ENCODE measurements around the gene ARMC2.
"Not testable (repeated sequence)": the region's sequence is repeated elsewhere in the genome, so short reads cannot be mapped to it uniquely, and the experiment has no call there.

ARMC2 gene

DNA sequence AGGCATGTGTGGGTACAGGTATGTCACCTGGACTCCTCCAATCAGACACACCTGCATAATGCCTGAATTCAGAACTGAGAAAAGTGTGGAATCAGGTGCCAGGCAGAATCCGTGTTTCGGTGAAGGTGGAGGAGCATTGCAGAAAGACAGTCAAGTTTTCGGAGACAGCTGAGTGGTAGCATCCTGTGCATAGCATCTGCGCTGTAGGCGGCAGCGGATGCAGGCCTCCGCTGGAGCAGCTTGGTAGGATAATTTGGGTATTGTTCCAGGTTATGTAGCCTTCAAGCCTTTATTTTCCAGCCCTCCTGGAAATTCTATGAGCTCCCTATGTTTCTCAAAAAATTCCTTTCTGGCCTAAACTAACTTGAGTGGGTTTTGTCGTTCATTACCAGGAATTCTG, 15.5 kb upstream of the ARMC2 start:
- no peak for DNase-seq (ENCODE audit: low spot score)

DNA sequence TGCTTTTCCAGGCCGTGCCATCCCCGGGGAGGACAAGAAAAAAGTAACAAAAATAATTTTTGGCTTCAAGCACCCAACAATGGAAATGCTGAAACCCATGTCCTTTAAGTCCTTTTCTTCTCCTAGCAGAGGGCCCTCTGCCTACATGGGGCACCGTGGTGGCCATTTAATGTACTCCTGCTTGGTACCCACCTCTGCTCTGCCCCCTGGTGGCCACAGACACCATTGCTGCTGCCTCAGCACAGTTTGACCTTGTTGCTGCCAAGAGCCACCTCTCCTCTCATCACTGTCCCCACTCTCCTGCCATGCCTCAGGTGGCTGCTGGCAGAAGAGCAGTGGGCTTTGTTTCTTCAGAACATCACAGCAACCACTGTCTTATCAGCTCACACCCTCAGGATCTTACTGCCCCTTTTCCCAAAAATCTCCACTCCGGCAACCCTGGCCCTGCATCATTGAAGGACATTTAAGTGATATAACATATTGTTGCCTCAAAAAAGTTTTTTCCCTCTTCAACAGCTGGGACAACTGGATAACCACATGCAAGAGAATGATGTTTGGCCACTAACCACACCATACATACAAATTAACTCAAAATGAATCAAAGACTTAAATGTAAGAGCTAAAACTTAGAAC, 12.9 kb upstream of the ARMC2 start:
- DNase-seq (ENCODE audit: low spot score): peak; percentile 83

DNA sequence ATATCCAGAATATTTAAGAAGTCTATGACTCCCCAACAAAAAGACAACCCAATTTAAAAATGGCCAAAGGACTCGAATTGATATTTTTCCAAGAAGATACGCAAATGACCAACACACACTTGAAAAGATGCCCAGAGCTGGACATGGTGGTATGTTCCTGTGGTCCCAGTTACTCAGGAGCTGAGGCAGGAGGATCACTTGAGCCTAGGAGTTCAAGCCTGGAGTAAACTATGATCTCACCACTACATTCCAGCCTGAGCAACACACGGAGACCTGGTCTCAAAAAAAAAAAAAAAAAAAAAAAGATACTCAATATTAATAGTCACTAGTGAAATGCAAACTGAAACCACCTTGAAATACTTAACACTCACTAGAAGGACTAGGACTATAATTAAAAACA, 12.2 kb upstream of the ARMC2 start:
- DNase-seq (ENCODE audit: low spot score): no peak

DNA sequence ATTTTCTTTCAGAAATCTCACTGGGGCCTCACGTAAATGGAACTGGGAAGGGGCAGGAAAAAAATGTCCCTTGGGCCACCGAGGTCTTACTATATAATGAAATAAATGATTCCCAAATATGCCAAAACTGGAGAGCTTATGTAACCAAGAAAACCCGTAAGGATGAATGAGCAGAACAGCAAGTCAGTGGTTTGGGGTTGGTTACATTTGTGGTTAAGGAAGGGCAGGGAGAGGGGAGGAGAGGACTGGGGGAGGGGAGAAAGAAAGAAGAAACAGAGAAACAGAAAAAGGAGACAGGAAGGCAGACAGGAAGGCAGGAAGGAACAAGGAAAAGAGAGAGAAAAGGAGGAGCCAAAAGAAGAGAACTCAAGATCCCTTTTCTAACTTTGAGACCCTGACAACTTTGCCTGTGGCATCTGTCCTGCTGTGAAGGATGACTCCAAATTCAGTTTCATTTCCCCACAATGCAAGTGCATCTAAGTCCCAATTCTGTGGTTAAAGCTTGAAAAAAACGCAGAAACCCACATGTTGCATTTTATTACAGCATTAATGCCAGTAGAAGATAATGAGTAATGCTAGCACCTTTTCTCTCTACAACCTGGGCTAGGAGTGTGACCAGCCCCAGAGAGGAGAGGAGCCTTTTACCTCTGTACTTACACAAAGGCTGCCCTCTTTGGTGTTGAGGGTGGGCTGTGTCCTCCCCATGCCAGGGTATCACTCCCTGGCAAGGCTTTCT, 10.8 kb upstream of the ARMC2 start:
- peak; percentile 10 for DNase-seq (ENCODE audit: low spot score)

DNA sequence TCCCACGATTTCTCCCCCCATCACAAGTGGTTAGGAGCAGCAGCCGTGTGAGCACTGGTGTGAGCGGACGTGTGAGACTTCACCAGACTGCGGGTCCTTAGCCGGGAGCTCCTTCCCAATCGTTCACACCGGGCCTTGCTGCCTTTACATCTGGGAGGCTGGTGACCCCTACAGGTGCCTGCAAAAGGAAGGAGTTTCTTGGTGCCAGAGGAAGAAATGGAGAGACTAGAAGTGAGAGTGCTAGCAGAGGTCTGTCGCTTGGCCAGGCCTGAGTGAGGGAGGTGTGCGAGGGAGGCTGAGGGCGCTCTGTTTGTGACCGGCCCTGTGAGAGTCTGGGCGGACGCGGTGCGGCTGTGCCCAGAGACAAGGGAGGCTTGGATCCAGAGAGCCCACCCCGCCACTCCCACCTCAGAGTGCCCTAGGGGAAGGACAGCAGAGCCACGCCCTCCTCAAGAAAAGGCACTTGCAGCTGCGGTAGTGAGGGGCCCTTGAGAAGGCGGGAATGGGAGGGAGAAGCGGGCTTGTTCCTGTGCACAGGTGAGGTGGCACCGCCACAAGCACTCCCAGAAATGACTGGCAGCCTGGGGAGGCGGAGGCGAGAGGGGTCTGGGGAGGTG, 10.0 kb upstream of the ARMC2 start:
- no peak for DNase-seq (ENCODE audit: low spot score)

DNA sequence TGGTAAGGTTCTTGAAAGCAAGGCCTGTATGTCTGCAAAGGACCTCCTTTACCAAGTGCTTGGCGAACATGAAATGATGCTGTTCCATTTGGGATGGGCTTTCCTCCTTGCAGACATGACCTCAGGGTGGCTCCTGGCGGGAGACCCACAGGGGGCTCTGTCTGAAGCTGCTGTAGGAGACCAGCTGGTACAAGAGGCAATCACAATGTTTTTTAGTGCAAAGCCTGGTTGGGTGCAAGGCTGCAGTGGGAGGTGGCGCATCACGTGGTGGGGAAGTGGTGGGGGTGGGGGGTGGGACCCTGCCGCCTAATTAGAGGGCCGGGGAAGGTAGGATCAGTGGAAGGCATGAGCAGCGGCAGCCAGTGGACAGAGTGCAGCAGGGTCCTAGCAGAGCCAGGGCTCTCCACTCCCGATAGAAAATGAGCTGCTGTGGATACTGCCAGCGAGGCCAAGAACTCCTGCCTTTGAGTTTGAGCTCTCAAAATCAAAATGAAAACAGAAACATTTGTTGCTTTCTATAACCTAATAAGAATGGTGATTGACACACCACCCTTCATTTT, 9.1 kb upstream of the ARMC2 start:
- no peak for DNase-seq (ENCODE audit: low spot score)

DNA sequence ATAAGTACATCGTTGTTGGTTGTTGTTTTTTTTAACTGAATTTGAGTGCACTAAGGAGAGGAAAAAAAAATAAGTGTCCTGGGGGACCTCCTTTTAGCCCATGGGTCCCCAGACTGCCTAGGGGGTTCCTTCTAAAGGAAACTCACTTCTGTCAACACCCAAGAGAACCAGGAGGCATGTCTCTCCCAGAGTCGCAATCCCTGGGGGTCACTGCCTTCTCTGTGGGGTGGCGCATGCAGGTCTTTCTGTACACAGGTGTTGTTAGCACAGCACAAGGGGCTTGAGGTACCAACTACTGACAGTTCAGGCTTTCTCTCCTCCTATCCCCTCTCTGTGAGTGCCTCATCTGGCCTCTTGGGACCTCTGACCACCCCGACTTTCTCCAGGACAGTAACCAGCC, 7.3 kb upstream of the ARMC2 start:
- DNase-seq (ENCODE audit: low spot score): no peak

DNA sequence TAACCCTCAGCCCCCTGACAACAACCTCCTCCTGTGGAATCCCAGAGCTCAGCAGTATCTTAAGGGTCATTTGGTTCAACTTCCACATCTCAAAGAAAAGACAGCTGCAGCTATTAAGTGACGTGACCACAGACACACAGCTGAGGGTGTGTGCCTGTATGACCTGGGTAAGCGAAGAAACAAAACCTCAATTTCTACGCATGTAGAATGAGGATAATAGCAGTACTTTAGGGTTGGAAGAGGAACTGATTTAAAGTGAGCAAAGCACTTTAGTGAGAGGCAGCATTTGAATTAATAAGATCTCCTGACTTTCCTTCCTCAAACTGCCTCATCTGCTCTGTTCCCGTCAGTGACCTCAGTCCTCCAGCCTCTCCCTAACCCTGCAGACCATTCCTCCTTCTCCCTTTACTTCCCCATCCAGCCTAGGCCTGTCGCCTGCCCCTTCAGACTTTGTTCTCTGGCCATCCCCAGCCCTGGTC, 6.8 kb upstream of the ARMC2 start:
- DNase-seq (ENCODE audit: low spot score): no peak

DNA sequence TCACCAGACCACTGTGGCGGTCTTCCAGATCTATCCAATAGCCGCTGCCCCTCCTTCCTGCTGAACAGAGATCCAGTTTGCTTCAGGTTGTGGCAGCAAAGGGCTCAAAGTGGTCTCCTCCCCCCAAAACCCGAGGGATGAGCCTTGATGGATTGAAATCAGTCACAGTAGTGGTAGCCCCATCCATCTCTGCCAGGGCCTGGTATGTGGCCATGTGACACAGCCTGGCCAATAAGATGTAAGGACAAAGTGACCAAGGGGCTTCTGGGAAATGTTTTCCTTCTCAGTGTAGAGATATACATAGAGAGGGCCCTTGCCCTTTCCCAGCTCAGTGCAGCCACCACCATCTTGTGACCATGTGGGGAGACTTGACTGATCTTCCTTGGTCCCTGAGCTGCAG, 4.1 kb upstream of the ARMC2 start:
- DNase-seq (ENCODE audit: low spot score): no peak

DNA sequence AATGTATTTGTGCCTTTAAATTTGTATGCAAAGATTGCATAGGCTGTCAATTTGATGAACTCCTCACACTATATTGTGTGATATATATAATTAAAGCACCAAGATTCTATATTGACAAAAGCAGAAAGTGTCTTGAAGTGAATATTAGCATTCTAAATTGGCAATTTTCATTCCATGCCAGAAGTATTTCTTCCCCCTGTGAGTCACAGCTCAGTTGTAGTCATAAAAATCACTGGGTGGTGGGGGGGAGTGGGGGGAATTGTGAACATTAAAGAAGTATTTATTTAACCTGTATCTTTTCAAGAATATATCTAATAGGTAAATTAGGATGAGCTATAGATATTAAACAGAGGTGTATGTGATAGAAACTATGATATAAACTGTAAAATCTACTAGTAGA, 3.1 kb upstream of the ARMC2 start:
- DNase-seq (ENCODE audit: low spot score): no peak

DNA sequence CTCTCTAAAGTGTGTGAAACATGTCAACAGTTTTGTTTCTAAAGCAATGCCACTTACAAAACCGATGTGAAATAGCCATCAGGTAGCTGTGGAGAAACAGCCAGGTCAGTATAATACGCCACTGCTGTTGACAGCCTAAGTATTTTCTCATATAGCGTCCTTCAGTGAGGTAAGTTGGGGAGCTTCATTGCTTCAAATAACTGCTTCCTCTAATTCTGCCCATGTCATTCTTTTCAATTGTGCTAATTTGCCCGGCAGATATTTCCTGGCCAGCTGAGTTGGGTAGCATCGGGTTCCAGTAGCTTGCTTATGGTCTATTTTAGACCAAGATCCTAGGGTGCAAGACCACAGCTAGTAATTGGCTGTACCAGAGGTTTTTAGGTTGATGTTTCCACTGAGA, 2.1 kb upstream of the ARMC2 start:
- no peak for DNase-seq (ENCODE audit: low spot score)

DNA sequence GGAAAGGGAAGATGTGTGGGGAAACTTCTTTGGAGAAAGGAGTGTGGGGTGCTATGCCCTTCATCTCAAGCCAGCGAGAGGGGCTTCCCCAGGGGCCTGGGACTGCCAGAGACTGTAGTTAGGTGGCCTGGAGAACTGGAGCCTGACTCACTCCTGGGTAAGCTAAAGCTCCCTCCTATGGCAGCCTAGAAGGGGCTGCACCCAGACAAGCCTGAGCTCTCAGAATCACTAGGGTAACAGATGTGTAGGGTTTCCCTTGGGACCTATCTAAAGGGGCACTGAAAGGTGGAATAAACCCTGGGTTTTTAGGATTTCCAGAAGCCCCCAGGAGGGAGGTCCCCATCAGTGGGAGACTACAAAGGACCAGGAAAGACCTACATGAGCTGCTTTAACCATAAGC, 1.6 kb upstream of the ARMC2 start:
- no peak for DNase-seq (ENCODE audit: low spot score)

DNA sequence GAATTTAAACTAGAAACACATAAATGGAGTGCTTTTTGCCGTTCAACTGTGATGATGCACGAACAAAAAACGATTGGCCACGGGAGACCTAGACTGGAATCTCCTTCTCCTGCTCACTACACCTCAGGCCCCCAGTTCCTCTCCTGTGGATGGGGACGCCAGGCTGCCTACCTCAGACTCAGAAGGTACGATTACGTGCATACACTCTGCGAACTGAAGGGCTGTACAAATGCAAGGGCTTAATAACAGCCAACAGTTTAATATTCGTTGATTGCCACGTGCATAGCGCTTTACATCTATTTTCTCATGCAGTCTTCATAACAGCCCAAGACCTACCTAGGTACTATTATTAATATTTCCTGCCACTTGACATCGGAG, 495 bp upstream of the ARMC2 start:
- DNase-seq (ENCODE audit: low spot score): no peak

DNA sequence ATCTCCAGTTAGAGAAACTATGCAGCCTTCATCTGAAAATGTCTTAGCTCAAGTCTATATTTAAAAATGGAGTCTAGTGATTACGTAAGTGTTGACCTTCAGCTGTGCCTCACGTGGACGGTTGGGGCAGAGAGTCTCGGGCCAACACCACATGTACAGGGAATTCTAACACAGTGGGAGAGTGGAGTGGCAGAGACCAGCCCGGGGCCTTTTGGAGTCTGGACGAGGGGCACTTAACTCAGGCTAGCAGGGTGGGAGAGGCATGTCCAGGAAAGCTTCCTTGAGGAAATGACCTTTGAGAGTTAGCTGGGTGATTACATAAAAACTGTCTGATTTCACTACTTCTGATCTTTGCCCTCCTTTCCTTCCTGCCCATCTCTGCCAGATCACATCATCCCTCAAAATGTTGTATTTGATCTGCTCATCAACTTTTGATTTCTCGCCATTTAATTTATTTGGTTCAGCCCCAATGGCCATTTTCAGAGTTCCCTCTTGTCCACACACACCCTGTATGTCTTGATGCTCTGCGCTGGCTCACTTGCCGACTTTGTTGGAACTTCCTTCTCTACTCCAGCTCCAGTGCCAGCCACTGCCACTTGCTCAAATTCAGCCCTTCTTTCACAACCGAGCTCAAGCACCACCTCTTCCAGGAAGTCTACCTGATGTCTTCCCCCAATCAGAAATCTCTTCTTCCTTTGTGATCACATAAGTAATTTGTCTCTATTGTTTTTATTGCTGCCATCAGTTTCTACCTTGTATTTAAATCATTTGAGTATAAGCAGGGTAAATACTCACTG, 2.6 kb downstream of the ARMC2 start:
- no peak for DNase-seq (ENCODE audit: low spot score)

DNA sequence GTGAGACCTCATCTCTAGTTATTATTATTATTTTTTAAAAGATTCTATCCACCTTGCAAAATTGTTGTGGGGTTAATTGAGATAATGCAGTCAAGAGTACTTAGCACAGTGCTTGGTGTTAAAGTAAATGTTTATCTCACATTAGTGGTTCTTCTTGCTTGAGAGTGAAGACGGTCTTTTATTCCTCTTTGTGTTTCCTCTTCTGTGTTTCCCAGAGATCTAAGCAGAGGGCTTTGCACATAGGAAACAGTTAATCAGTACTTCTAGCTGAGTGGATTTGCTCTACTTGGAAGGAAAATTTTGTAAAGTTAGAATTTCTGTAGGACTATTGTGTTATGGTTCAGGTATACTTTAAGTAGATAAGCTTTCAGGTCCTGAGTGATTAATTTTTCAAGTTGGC, 3.5 kb downstream of the ARMC2 start:
- no peak for DNase-seq (ENCODE audit: low spot score)

DNA sequence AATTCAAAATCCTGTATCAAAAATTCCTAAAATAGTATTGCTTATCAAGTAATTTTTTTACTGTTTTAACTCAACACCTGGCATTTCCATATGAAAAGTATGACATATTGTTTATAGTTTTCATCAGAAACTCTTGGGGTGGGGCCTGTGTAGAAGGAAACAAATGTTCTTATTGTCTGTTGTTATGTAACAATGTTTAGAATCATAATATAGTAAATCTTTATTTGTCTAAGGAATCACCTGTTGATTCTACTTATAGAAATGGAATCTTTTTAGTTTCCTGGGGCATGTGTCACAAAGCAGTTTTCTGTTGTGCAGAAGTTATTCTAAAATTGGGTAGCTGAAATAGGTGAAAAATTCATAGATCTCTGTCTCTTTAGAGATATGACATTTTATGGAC, 4.9 kb downstream of the ARMC2 start:
- DNase-seq (ENCODE audit: low spot score): no peak

DNA sequence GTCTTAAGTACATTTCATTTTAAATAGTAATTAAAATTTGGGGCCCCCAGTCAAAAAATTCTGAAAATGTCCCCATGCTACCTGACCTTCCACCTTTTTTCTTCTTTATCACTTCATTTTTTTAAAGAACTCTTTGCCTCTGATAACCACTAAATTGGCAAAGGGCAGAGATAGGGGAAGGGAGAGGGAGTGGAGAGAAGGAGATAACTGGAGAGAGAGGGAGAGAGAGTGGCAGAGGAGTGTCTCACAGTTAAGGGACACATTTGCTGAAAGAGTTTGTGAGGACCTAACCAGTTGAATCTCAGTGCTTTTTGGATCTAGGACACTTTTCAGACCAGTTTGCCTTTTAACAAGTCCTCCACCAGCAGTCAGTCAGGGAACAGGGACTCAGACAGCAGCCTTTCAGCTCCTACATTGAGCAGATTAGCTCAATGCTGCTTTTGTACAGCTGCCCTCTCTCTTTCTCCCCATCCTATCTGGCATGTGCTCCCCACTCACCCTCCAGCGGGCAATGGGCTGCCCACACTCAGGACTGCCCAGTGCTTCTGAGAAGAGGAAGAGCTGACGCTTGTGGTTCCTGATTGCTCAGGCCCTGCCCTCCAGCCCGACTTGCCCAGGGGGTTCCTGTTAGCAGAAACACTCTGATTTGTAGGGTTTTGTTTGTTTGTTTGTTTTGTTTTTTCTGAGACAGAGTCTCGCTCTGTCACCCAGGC, 14.4 kb downstream of the ARMC2 start:
- no peak for DNase-seq (ENCODE audit: low spot score)

DNA sequence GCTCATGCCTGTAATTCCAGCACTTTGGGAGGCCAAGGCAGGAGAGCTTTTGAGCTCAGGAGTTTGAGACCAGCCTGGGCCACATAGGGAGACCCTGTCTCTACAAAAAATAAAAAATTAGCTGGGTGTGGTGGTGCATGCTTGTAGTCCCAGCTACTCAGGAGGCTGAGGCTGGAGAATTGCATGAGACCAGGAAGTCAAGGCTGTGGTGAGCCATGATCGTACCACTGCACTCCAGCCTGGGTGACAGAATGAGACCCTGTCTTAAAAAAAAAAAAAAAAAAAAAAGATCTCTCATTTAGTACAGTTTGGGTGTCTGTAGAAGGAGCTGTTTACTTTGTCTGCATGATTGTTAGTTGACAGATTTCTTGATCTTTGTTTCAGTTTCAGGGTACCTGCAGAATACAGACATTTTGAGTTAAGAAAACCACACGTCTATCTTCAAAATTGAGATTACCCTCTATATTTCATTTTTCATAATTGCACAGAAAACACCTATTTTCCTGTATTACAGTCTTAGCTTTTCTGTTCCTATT, 17.6 kb downstream of the ARMC2 start:
- DNase-seq (ENCODE audit: low spot score): not testable (repeated sequence)

DNA sequence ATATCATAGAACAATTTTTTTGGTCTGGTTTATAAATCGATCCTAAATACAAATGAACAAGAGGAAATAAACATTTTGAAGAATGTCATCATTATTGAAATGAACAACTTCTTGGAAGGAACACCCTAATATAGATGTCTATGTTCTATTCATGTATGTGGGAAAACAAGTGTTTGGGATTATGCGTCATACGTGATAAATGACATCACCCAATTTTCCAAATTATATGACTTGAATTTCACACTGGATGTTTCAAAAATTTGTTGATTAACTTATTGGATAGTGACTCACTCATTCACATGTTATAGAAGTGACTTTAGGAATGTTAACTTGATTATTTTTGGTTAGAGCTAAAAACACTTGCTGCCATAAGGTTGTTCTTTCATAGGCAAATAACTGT, 18.6 kb downstream of the ARMC2 start:
- DNase-seq (ENCODE audit: low spot score): no peak

DNA sequence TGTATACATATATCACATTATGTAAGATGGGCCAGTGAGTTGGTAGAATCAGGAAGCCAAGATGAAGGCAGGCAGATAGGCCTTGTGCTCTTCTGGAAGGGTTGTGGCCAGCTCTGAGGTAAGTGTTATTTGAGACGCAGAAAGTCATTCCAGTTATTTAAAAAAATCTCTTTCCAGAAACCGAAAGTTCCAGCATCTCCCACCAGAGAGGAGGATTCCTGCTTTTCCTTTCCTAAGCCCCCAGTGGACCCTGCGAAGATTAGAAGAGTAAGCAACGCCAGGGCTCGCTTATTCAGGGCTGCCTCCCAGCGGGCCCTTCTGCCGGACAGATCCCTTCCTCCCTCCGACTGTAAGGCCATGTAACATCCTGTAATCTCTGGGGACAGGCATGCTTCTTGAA, 20.4 kb downstream of the ARMC2 start:
- DNase-seq (ENCODE audit: low spot score): no peak

DNA sequence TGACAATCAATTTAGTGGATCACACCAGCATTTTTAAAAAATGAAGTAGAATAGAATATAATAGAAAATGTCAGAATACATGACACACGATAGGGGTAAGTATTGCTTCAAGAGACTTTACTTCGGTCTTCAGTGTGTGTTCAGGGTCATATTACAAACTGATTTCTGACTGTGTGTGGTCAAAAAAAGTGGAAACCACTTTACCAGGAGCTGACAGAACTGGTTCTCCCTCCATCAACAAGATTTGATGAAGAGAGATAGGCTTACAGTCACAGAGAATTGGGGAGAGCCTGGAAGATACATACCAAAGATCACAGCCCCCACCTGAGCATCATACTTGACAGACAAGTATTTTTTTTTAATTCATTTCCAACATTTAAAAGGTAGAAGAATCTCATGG, 21.7 kb downstream of the ARMC2 start:
- DNase-seq (ENCODE audit: low spot score): no peak

DNA sequence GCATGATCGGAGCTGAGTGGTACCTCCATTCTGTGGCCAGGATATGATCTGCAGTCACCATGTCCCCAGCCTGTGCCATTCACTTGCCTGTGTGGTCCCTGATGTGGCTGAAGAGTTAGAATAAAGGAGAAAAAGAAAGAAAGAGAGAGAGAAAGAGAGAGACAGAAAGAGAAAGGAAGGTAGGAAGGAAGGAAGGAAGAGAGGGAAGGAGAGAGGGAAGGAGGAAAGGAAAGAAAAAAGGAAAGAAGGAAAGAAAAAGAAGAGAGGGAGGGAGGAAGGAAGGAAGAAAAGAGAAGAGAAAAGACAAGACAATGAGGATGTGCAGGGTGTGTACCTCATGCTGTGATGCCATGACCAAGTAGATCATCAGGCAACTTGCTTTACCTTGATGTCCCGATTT, 22.1 kb downstream of the ARMC2 start:
- DNase-seq (ENCODE audit: low spot score): no peak
